ENCODE data around the gene BICRA. TPM values are rescaled to one million over a fixed set of nuclear protein-coding genes. Genes with fewer than 3 reads are reported as not detected.
A peak's percentile ranks its signal among the peaks of the same experiment; 100 is the strongest.

BICRA gene
- total and polyA plus RNA-seq, 2 of the 8 experiments (the other 6 are each of a cell fraction or from before 2014, with no cell fraction given), result 1.5 to 29.2 TPM

- Histone ChIP-seq H3K23me2 (ENCODE audit: low read depth, low read length) (no peaks in the 10 kb centered on the region), H3K4me3 (ENCODE audit: extremely low read depth in 1 of 4, insufficient read depth in 2 of 4, low read depth in 3 of 4, low read length in 4 of 4) (no peak overlapping the region; a peak in 1 of 8 replicates), H3K23ac (ENCODE audit: insufficient read length) (no peak overlapping the region), H4K20me1 (replicated peaks in 1 of 2; ENCODE audit: control insufficient read depth in 1 of 2, insufficient read depth in 2 of 2, low read length in 2 of 2) (peaks cover 8 to 21% of the 10 kb centered on the region in 2 experiments), H2BK5ac (ENCODE audit: low read depth, low read length) (peak overlapping the region; percentile 76), H3K4ac (replicated peaks; ENCODE audit: insufficient read length, low read depth, low read length) (no peak overlapping the region), H2AK5ac (ENCODE audit: low read depth, low read length) (no peak overlapping the region), H3K14ac (ENCODE audit: insufficient read length) (no peak overlapping the region), H3K4me2 (ENCODE audit: insufficient read depth in 1 of 2, low read depth in 2 of 2, low read length in 2 of 2) (peak overlapping the region; percentile 37 to 48), H3K36me3 (ENCODE audit: control insufficient read depth in 2 of 4, insufficient read depth in 4 of 4, low read length in 3 of 4) (no peaks in the 10 kb centered on the region; a peak in 1 of 8 replicates), H3K79me1 (ENCODE audit: low read depth, low read length) (peaks cover 29% of the 10 kb centered on the region), H3K18ac (ENCODE audit: extremely low read depth, low read length) (peak overlapping the region; percentile 19; the same call in 1 of the 2 replicates), H3K9ac (replicated peaks in 1 of 4; ENCODE audit: extremely low read depth in 1 of 4, low read depth in 3 of 4, low read length in 3 of 4) (no peak overlapping the region), H3K27me3 (replicated peaks in 1 of 4; ENCODE audit: control insufficient read depth in 3 of 4, extremely low read depth in 1 of 4, insufficient read depth in 3 of 4, low read length in 3 of 4) (no peaks in the 10 kb centered on the region), H3K9me3 (ENCODE audit: insufficient read depth in 2 of 2, low read depth in 1 of 2, low read length in 1 of 2) (no peaks in the 10 kb centered on the region), H4K5ac (ENCODE audit: insufficient read length, low read depth, low read length) (no peak overlapping the region), H2BK15ac (ENCODE audit: low read length) (peak overlapping the region; percentile 76; the same call in 1 of the 2 replicates), H3K4me1 (replicated peaks in 1 of 4; ENCODE audit: control insufficient read depth in 3 of 4, insufficient read depth in 4 of 4, low read length in 3 of 4) (peaks cover 12 to 48% (median 34%) of the 10 kb centered on the region in 4 experiments), H3K56ac (replicated peaks; ENCODE audit: insufficient read length, low read depth, low read length) (no peak overlapping the region), H2BK120ac (replicated peaks; ENCODE audit: low read depth, low read length) (no peak overlapping the region), H2AFZ (ENCODE audit: low read length) (no peak overlapping the region), H2BK20ac (ENCODE audit: low read length) (no peak overlapping the region), H3K27ac (ENCODE audit: low read depth, low read length) (no peak overlapping the region), H4K91ac (replicated peaks; ENCODE audit: insufficient read length, low read length) (no peak overlapping the region), H4K8ac (ENCODE audit: extremely low read depth, insufficient read depth, low read length) (peak overlapping the region; percentile 36; the same call in 1 of the 2 replicates), H3K79me2 (ENCODE audit: control insufficient read depth in 1 of 2, insufficient read depth in 2 of 2, low read length in 2 of 2) (peaks cover 17 to 87% of the 10 kb centered on the region in 2 experiments), H2BK12ac (ENCODE audit: low read depth, low read length) (no peak overlapping the region; the same call in 1 of the 2 replicates)
- ChIA-PET CTCF (ENCODE audit: partially characterized antibody) (interaction anchor here (1.4 kb wide), 1 partner anchor 42 kb away, joined by 4 read pairs; no protein-coding TSS in a partner anchor), POLR2A (ENCODE audit: partially characterized antibody) (interaction anchor here (1.0 to 7.0 kb wide), 3 partner anchors 8 to 187 kb away, joined by 4 to 59 read pairs (median 5); no protein-coding TSS in a partner anchor)
- DNase-seq (ENCODE audit: low read depth in 1 of 2, low spot score in 2 of 2) (peak in 1 of 2 experiments; percentile 70), FAIRE-seq (peak; percentile 95)
- 2% methylated on average over 6 of the region's 6 CpGs; no CpG with 5 or more reads in 1 of the 2 experiments for WGBS, 2 experiments (ENCODE audit: extremely low coverage in 1 of 2, insufficient coverage in 1 of 2, insufficient read length in 1 of 2, insufficient replicate concordance in 2 of 2, low coverage in 1 of 2, low lambda C conversion rate in 2 of 2, missing lambda C conversion rate in 1 of 2)
- TF ChIP-seq BCL11A (IDR thresholded peaks at IDR 0.05; ENCODE audit: low read depth in 2 of 2, low read length in 2 of 2), result peak in 1 of 2 experiments; percentile 44
- 0 out of 4 replicates have a peak, but pooled peaks of 1 of the 2 experiments have one; percentile 20 for TF ChIP-seq SIN3A (conservative IDR thresholded peaks at IDR 0.05 in 1 of 2, IDR thresholded peaks at IDR 0.05 in 1 of 2; ENCODE audit: low read depth in 1 of 2, low read length in 2 of 2)
- 0 out of 2 replicates have a peak, but pooled peaks have one; percentile 37 for TF ChIP-seq YY1 (IDR thresholded peaks at IDR 0.05; ENCODE audit: low read depth, low read length)
- no peak for TF ChIP-seq KDM4A (IDR thresholded peaks at IDR 0.05; ENCODE audit: low read depth, low read length, severe bottlenecking)
- no peak for TF ChIP-seq CBX5 (IDR thresholded peaks at IDR 0.05; ENCODE audit: low read depth, low read length)
- TF ChIP-seq EZH2 (IDR thresholded peaks at IDR 0.05; ENCODE audit: low read depth, low read length, severe bottlenecking), result no peak
- peak; percentile 73 for TF ChIP-seq TEAD4 (IDR thresholded peaks at IDR 0.05; ENCODE audit: low read depth, low read length)
- TF ChIP-seq POU5F1 (IDR thresholded peaks at IDR 0.05; ENCODE audit: low read depth, low read length), result peak; percentile 65; the same call in 1 of the 2 replicates
- TF ChIP-seq EP300 (IDR thresholded peaks at IDR 0.05; ENCODE audit: borderline replicate concordance in 1 of 2, low read depth in 2 of 2, low read length in 2 of 2), result peak in 1 of 2 experiments; percentile 75; a peak in 1 of 3 replicates
- no peak for TF ChIP-seq BRCA1 (IDR thresholded peaks at IDR 0.05; ENCODE audit: low read depth, low read length)
- no peak for TF ChIP-seq USF2 (IDR thresholded peaks at IDR 0.05; ENCODE audit: low read length)
These were observed 10.8 kb downstream of the BICRA start for GRCh38 chr19:47619763-47620162.

All from H1 (cell line).